CD14-positive monocyte (primary cell): ENCODE data around the gene USB1. TPM values are rescaled to one million over a fixed set of nuclear protein-coding genes. Genes with fewer than 3 reads are reported as not detected.

Experiments
- DNase-seq, 3 donors: peaks; one replicate each; pipeline ENCODE4 v3.0.0-alpha.2; 2011 to 2022
- H2AFZ ChIP-seq: 2 replicates; pipeline ENCODE4 v1.6.0; 2012; ENCODE audit warnings: mild to moderate bottlenecking, low read depth, low read length, inconsistent platforms; ENCODE audit not compliant: insufficient read depth, poor library complexity, severe bottlenecking
- H3K27ac ChIP-seq, 2 donors: 1 replicate in 1 of 2; 2 replicates in 1 of 2; pipeline ENCODE4 v1.5.1; 2012 to 2013; ENCODE audit warnings: low read length in 2 of 2, control low read depth in 1 of 2, inconsistent platforms in 1 of 2, low read depth in 1 of 2, mild to moderate bottlenecking in 1 of 2
- H3K27me3 ChIP-seq, 2 donors: one replicate each; pipeline versions ENCODE4 v1.6.0 to v1.6.1; 2011 to 2013; ENCODE audit warnings: low read length in 2 of 2; ENCODE audit not compliant: control insufficient read depth in 2 of 2, insufficient read depth in 2 of 2
- H3K36me3 ChIP-seq, 2 donors: replicated peaks in 1 of 2; 1 replicate in 1 of 2; 2 replicates in 1 of 2; pipeline versions ENCODE4 v1.5.1 to v1.6.1; 2012 to 2013; ENCODE audit warnings: low read length in 2 of 2, control low read depth in 1 of 2, inconsistent platforms in 1 of 2, mild to moderate bottlenecking in 1 of 2; ENCODE audit not compliant: insufficient read depth in 2 of 2, control insufficient read depth in 1 of 2
- H3K4me1 ChIP-seq, 2 donors: 1 replicate in 1 of 2; 2 replicates in 1 of 2; pipeline versions ENCODE4 v1.5.1 to v1.6.1; 2012 to 2013; ENCODE audit warnings: low read length in 2 of 2, control low read depth in 1 of 2, inconsistent platforms in 1 of 2, mild to moderate bottlenecking in 1 of 2, moderate library complexity in 1 of 2; ENCODE audit not compliant: insufficient read depth in 2 of 2, control insufficient read depth in 1 of 2
- H3K4me2 ChIP-seq: replicated peaks from 2 replicates; pipeline ENCODE3; 2012; ENCODE audit warnings: low read length, moderate library complexity, mild to moderate bottlenecking; ENCODE audit not compliant: poor library complexity, severe bottlenecking; ENCODE audit errors: extremely low read depth
- H3K4me3 ChIP-seq, 3 experiments: fragments of 200-600 bp in 1 of 3; sonication (generic) in 1 of 3; replicated peaks in 1 of 3; 1 replicate in 2 of 3; 2 replicates in 1 of 3; pipeline ENCODE4 v1.5.1; 2011 to 2013; ENCODE audit warnings: low read length in 3 of 3, mild to moderate bottlenecking in 3 of 3, control low read depth in 2 of 3, low read depth in 2 of 3, inconsistent platforms in 1 of 3, moderate library complexity in 1 of 3
- H3K79me2 ChIP-seq: 2 replicates; pipeline ENCODE4 v1.6.0; 2012; ENCODE audit warnings: mild to moderate bottlenecking, control low read depth, inconsistent platforms, low read length, moderate library complexity; ENCODE audit not compliant: insufficient read depth
- H3K9ac ChIP-seq: 2 replicates; pipeline ENCODE4 v1.6.0; 2017; ENCODE audit warnings: low read length, mild to moderate bottlenecking; ENCODE audit not compliant: insufficient read depth, poor library complexity, severe bottlenecking
- H3K9me3 ChIP-seq, 2 donors: replicated peaks in 1 of 2; 1 replicate in 1 of 2; 2 replicates in 1 of 2; pipeline versions ENCODE4 v1.5.1 to v1.6.1; 2012 to 2013; ENCODE audit warnings: low read length in 2 of 2, control low read depth in 1 of 2; ENCODE audit not compliant: control insufficient read depth in 1 of 2, insufficient read depth in 1 of 2
- H4K20me1 ChIP-seq: 2 replicates; pipeline ENCODE4 v1.6.0; 2012; ENCODE audit warnings: mild to moderate bottlenecking, low read length, control low read depth, moderate library complexity; ENCODE audit not compliant: insufficient read depth
- H3K27ac Mint-ChIP-seq, 7 donors: one replicate each; pipeline ENCODE4 v1.8.0; 2020; ENCODE audit warnings: mild to moderate bottlenecking in 7 of 7, mixed read lengths in 7 of 7, moderate library complexity in 6 of 7, inconsistent platforms in 2 of 7
- H3K27me3 Mint-ChIP-seq, 3 donors: one replicate each; pipeline ENCODE4 v1.8.0; 2021 to 2022; ENCODE audit warnings: low read depth in 3 of 3, mild to moderate bottlenecking in 3 of 3, mixed read lengths in 3 of 3, moderate library complexity in 3 of 3, inconsistent platforms in 1 of 3
- H3K36me3 Mint-ChIP-seq, 2 donors: one replicate each; pipeline ENCODE4 v1.8.0; 2020; ENCODE audit warnings: mixed read lengths in 2 of 2, inconsistent platforms in 1 of 2, mild to moderate bottlenecking in 1 of 2
- H3K4me1 Mint-ChIP-seq: one replicate; pipeline ENCODE4 v1.8.0; 2020; ENCODE audit warnings: mild to moderate bottlenecking, mixed read lengths
- H3K4me3 Mint-ChIP-seq, 2 donors: one replicate each; pipeline ENCODE4 v1.8.0; 2020; ENCODE audit warnings: mild to moderate bottlenecking in 2 of 2, mixed read lengths in 2 of 2, moderate library complexity in 1 of 2
- H3K9me3 Mint-ChIP-seq, 7 donors: one replicate each; pipeline ENCODE4 v1.8.0; 2020 to 2022; ENCODE audit warnings: mixed read lengths in 7 of 7, mild to moderate bottlenecking in 6 of 7, moderate library complexity in 6 of 7, inconsistent platforms in 2 of 7
- WGBS: methylation state at CpG from one replicate; pipeline ENCODE4 v1.1.5; 2013; ENCODE audit warnings: missing lambda C conversion rate; ENCODE audit not compliant: insufficient coverage; 5-methylcytosine and 5-hydroxymethylcytosine counted together
- intact Hi-C, 2 donors: fragments of 100-400 bp; cut with micrococcal nuclease; formaldehyde crosslinking; loops; one replicate each; pipeline versions ENCODE4 v1.15.0 to v1.15.1; 2023
- polyA plus RNA-seq, 3 donors: library from polyadenylated mRNA; depleted of rRNA in 1 of 3; unstranded in 2 of 3; stranded (reverse) in 1 of 3; fragments of 300-500 nt in 2 of 3; fragments of >200 nt in 1 of 3; fragmentation: Illumina TruSeq in 2 of 3; gene quantifications; 1 replicate in 2 of 3; 2 replicates in 1 of 3; pipeline ENCODE4 v1.2.3, GENCODE V29; 2012 to 2021
- TF ChIP-seq, protein P1 (sequence below): fragments of 200-600 bp; IDR thresholded peaks from one replicate; pipeline ENCODE4 v1.8.0; 2022; ENCODE audit warnings: antibody characterized with exemption, mild to moderate bottlenecking

USB1 gene
- polyA plus RNA-seq, 3 donors, result 25.7 to 55.7 (median 44.4) TPM

- Histone ChIP-seq H3K79me2 (peaks cover 47% of the 10 kb centered on the region), H3K9me3 (no peaks in the 10 kb centered on the region), H3K36me3 (peaks cover 27 to 36% of the 10 kb centered on the region in 2 donors), H3K27me3 (no peaks in the 10 kb centered on the region), H4K20me1 (peaks cover 70% of the 10 kb centered on the region), H2AFZ (no peak overlapping the region), H3K9ac (no peak overlapping the region), H3K4me2 (peak overlapping the region; percentile 36), H3K4me1 (peaks cover 44 to 52% of the 10 kb centered on the region in 2 donors), H3K4me3 (peak overlapping the region in 1 of 3 experiments; percentile 34), H3K27ac (peak overlapping the region in 1 of 2 donors; percentile 55)
- Mint-ChIP-seq H3K4me3 (no peak overlapping the region), H3K27me3 (no peaks in the 10 kb centered on the region), H3K36me3 (peaks cover 30 to 43% of the 10 kb centered on the region in 2 donors), H3K4me1 (peaks cover 54% of the 10 kb centered on the region), H3K27ac (peak overlapping the region in 3 of 7 donors; percentile 30 to 63 (median 60)), H3K9me3 (peaks cover 0 to 2% (median 0%) of the 10 kb centered on the region in 7 donors)
- TF ChIP-seq, protein P1, sequence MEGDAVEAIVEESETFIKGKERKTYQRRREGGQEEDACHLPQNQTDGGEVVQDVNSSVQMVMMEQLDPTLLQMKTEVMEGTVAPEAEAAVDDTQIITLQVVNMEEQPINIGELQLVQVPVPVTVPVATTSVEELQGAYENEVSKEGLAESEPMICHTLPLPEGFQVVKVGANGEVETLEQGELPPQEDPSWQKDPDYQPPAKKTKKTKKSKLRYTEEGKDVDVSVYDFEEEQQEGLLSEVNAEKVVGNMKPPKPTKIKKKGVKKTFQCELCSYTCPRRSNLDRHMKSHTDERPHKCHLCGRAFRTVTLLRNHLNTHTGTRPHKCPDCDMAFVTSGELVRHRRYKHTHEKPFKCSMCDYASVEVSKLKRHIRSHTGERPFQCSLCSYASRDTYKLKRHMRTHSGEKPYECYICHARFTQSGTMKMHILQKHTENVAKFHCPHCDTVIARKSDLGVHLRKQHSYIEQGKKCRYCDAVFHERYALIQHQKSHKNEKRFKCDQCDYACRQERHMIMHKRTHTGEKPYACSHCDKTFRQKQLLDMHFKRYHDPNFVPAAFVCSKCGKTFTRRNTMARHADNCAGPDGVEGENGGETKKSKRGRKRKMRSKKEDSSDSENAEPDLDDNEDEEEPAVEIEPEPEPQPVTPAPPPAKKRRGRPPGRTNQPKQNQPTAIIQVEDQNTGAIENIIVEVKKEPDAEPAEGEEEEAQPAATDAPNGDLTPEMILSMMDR, result no peak
- WGBS, result 94% methylated on average over 3 of the region's 4 CpGs
- intact Hi-C loops, result no loop called here
- no peak for DNase-seq
Observed at GRCh38 chr16:57994361-57994760, 6.8 kb upstream of the USB1 start.

- Mint-ChIP-seq H3K27me3 (no peaks in the 10 kb centered on the region), H3K27ac (peak overlapping the region in 4 of 7 donors; percentile 9 to 63 (median 45)), H3K36me3 (peaks cover 30 to 43% of the 10 kb centered on the region in 2 donors), H3K4me1 (peaks cover 58% of the 10 kb centered on the region), H3K4me3 (no peak overlapping the region), H3K9me3 (peaks cover 0 to 2% (median 0%) of the 10 kb centered on the region in 7 donors)
- Histone ChIP-seq H3K4me3 (peak overlapping the region in 1 of 3 experiments; percentile 34), H3K27ac (peak overlapping the region in 1 of 2 donors; percentile 55), H4K20me1 (peaks cover 72% of the 10 kb centered on the region), H3K27me3 (no peaks in the 10 kb centered on the region), H3K4me2 (peak overlapping the region; percentile 36), H3K9ac (no peak overlapping the region), H2AFZ (no peak overlapping the region), H3K9me3 (no peaks in the 10 kb centered on the region), H3K4me1 (peaks cover 48 to 56% of the 10 kb centered on the region in 2 donors), H3K79me2 (peaks cover 47% of the 10 kb centered on the region), H3K36me3 (peaks cover 27 to 36% of the 10 kb centered on the region in 2 donors)
- TF ChIP-seq, protein P1, result peak; percentile 65
- DNase-seq, result peak; percentile 78 to 83 (median 79)
- intact Hi-C loops, result no loop called here
- 0% methylated on average over 3 of the region's 4 CpGs for WGBS
Observed at GRCh38 chr16:57994778-57995177, 6.4 kb upstream of the USB1 start.
